K562 (cell line): Measurements from ENCODE around the gene CRYBG2. TPM values are rescaled to one million over a fixed set of nuclear protein-coding genes. Genes with fewer than 3 reads are reported as not detected.

Source experiments
- ATAC-seq: fragments of 200-7000 bp; cut with Tn5 transposase; 3 replicates; pipeline ENCODE4 v1.9.1; 2020; ENCODE audit warnings: moderate library complexity
- BruUV-seq: library from RNA; stranded (reverse); fragments of 400-500 nt; replicated peaks from 2 replicates; lab custom pipeline; 2021; lab: Mats Ljungman, UMichigan
- CTCF ChIA-PET: fragments of 300-600 bp; formaldehyde crosslinking; extraction: SDS; loops from one replicate; lab custom pipeline; 2021; ENCODE audit warnings: low intra/inter-chr PET ratio; lab: Yijun Ruan, JAX
- POLR2A ChIA-PET: fragments of 300-600, 350-650 bp; sonication (Branson Sonifier 250); formaldehyde crosslinking; extraction: SDS; loops from one replicate; lab custom pipeline; 2021; ENCODE audit warnings: antibody characterized with exemption, inconsistent platforms; lab: Yijun Ruan, JAX
- DNase-seq, 4 experiments: peaks; one replicate each; pipeline versions ENCODE4 v3.0.0 to v3.0.0-alpha.2; 2011 to 2018; ENCODE audit warnings: low spot score in 3 of 4, mixed read lengths in 3 of 4; ENCODE audit errors: extremely low read depth in 1 of 4
- FAIRE-seq: peaks from 2 replicates; lab custom pipeline; 2011; peaks lifted over from hg19 to GRCh38; lab: Jason Lieb, UNC
- H2AFZ ChIP-seq: 2 replicates; pipeline ENCODE4 v1.6.0; 2011; ENCODE audit warnings: low read depth, low read length, control low read depth, inconsistent platforms
- H3K27ac ChIP-seq: fragments of 200-600 bp; 3 replicates; pipeline ENCODE4 v1.8.0; 2011; ENCODE audit warnings: low read depth, mild to moderate bottlenecking, control low read depth, inconsistent platforms, low read length, moderate library complexity, mixed read lengths; ENCODE audit errors: extremely low read depth
- H3K27me3 ChIP-seq, 2 experiments: fragments of 300-600 bp in 1 of 2; 2 replicates in 1 of 2; 3 replicates in 1 of 2; pipeline versions ENCODE4 v1.6.0 to v1.8.0; 2011; ENCODE audit warnings: inconsistent platforms in 2 of 2, low read length in 2 of 2, mild to moderate bottlenecking in 1 of 2, mixed read lengths in 1 of 2, moderate library complexity in 1 of 2; ENCODE audit not compliant: control insufficient read depth in 2 of 2, insufficient read depth in 2 of 2
- H3K36me3 ChIP-seq: fragments of 300-600 bp; 3 replicates; pipeline ENCODE4 v1.8.0; 2011; ENCODE audit warnings: mild to moderate bottlenecking, low read length, inconsistent platforms; ENCODE audit not compliant: control insufficient read depth, insufficient read depth
- H3K4me1 ChIP-seq, 2 experiments: fragments of 200-600 bp in 1 of 2; replicated peaks in 1 of 2; 2 replicates in 1 of 2; 3 replicates in 1 of 2; pipeline versions ENCODE4 v1.5.1 to v1.8.0; 2011; ENCODE audit warnings: inconsistent platforms in 2 of 2, low read length in 2 of 2, mild to moderate bottlenecking in 1 of 2, mixed read lengths in 1 of 2, moderate library complexity in 1 of 2; ENCODE audit not compliant: control insufficient read depth in 2 of 2, insufficient read depth in 2 of 2
- H3K4me2 ChIP-seq: 2 replicates; pipeline ENCODE4 v1.6.1; 2011; ENCODE audit warnings: low read length, control low read depth, inconsistent platforms, mixed read lengths; ENCODE audit not compliant: insufficient read depth
- H3K4me3 ChIP-seq: fragments of 200-600 bp; sonication (generic), shearing (Covaris generic); 2 replicates; pipeline ENCODE4 v1.5.1; 2016; ENCODE audit warnings: control low read depth, inconsistent platforms
- H3K79me2 ChIP-seq: fragments of 200-600 bp; 3 replicates; pipeline ENCODE4 v1.8.0; 2011; ENCODE audit warnings: low read length, inconsistent platforms; ENCODE audit not compliant: control insufficient read depth, insufficient read depth
- H3K9ac ChIP-seq, 2 experiments: 2 replicates each; pipeline versions ENCODE4 v1.6.0 to v1.6.1; 2011; ENCODE audit warnings: low read depth in 2 of 2, low read length in 2 of 2, control low read depth in 1 of 2, inconsistent platforms in 1 of 2, mild to moderate bottlenecking in 1 of 2, mixed read lengths in 1 of 2; ENCODE audit not compliant: insufficient read depth in 1 of 2
- H3K9me1 ChIP-seq: one replicate; pipeline ENCODE4 v1.6.0; 2011; ENCODE audit warnings: inconsistent platforms, mild to moderate bottlenecking, low read length, moderate library complexity; ENCODE audit not compliant: control insufficient read depth, insufficient read depth
- H3K9me3 ChIP-seq: replicated peaks from 2 replicates; pipeline ENCODE4 v1.5.1; 2011; ENCODE audit warnings: low read depth, low read length, inconsistent platforms; ENCODE audit not compliant: control insufficient read depth, insufficient read depth
- H4K20me1 ChIP-seq: replicated peaks from 2 replicates; pipeline ENCODE4 v1.6.1; 2011; ENCODE audit warnings: low read length, inconsistent platforms, mixed read lengths; ENCODE audit not compliant: control insufficient read depth, insufficient read depth
- BHLHE40 ChIP-seq: IDR thresholded peaks from 2 replicates; pipeline ENCODE4 v1.6.1; 2011; ENCODE audit warnings: low read length, improper control_type of control experiment
- C11orf30 ChIP-seq: fragments of 450-650 bp; IDR thresholded peaks from 2 replicates; pipeline ENCODE4 v1.6.1; 2016; ENCODE audit warnings: low read depth, mild to moderate bottlenecking
- DDX20 ChIP-seq: fragments of 450-650 bp; IDR thresholded peaks from 2 replicates; pipeline ENCODE4 v1.6.1; 2016; ENCODE audit warnings: missing genetic modification characterization, low read depth, mild to moderate bottlenecking, missing compliant biosample characterization, moderate library complexity
- KDM2B ChIP-seq: fragments of 250-450 bp; sonication (Bioruptor Pico); IDR thresholded peaks from 2 replicates; pipeline ENCODE4 v1.8.0; 2021; ENCODE audit warnings: mild to moderate bottlenecking, moderate library complexity
- SMAD2 ChIP-seq: fragments of 150-350 bp; IDR thresholded peaks from 2 replicates; pipeline ENCODE4 v1.6.1; 2014; ENCODE audit warnings: low read depth, mild to moderate bottlenecking, low read length
- ZBTB5 ChIP-seq: fragments of 450-650 bp; IDR thresholded peaks from 2 replicates; pipeline ENCODE4 v1.6.1; 2017; ENCODE audit warnings: antibody characterized with exemption
- ZEB2 ChIP-seq: fragments of 450-650 bp; IDR thresholded peaks from 2 replicates; pipeline ENCODE4 v1.6.1; 2016
- ZNF165 ChIP-seq: fragments of 250-450 bp; sonication (Bioruptor Pico); IDR thresholded peaks from 2 replicates; pipeline ENCODE4 v1.4.0; 2020; ENCODE audit warnings: borderline replicate concordance
- ZNF717 ChIP-seq: fragments of 250-450 bp; sonication (Bioruptor Pico); IDR thresholded peaks from 2 replicates; pipeline ENCODE4 v1.5.0; 2021
- WGBS: fragments of 100-300 bp; shearing (Covaris generic); methylation state at CpG from one replicate; pipeline ENCODE4 v1.1.6; 2016; ENCODE audit warnings: low coverage, mixed read lengths; ENCODE audit not compliant: insufficient coverage; ENCODE audit errors: missing lambda C conversion rate; 5-methylcytosine and 5-hydroxymethylcytosine counted together
- in situ Hi-C: fragments of 300-500 bp; cut with MboI; formaldehyde crosslinking; loops from 4 replicates; pipeline ENCODE4 v1.15.0; 2018; ENCODE audit warnings: inconsistent platforms, mixed read lengths
- intact Hi-C: fragments of 100-400 bp; cut with micrococcal nuclease; formaldehyde crosslinking; loops from 2 replicates; pipeline ENCODE4 v1.14.2; 2022
- polyA plus RNA-seq, 8 experiments: library from polyadenylated mRNA; depleted of rRNA in 4 of 8; stranded (reverse) in 5 of 8; unstranded in 3 of 8; fragments of >200 nt; fragmentation: Nextera tagmentation in 2 of 8; fragmentation: Illumina TruSeq in 1 of 8; extraction: Ambion mirVana in 2 of 8; extraction: Trizol in 1 of 8; gene quantifications; 2 replicates each; pipeline versions ENCODE4 v1.2.1 to v1.2.3, GENCODE V29; 2011 to 2014; ENCODE audit warnings: inconsistent platforms in 1 of 8, missing spikeins in 1 of 8
- total RNA-seq, 7 experiments: library from RNA; depleted of rRNA in 6 of 7; stranded (reverse); fragments of >200 nt in 6 of 7; fragmentation: Illumina TruSeq in 2 of 7; extraction: Trizol in 2 of 7; gene quantifications; 2 replicates each; pipeline versions ENCODE4 v1.2.1 to v1.2.3, GENCODE V29; 2011 to 2021; ENCODE audit warnings: low replicate concordance in 1 of 7
- TF ChIP-seq, protein P1 (sequence below): fragments of 450-650 bp; IDR thresholded peaks from 2 replicates; pipeline ENCODE4 v1.6.1; 2016; ENCODE audit warnings: low read depth
- TF ChIP-seq, protein P2 (sequence below): fragments of 450-650 bp; formaldehyde crosslinking; IDR thresholded peaks from 2 replicates; pipeline ENCODE4 v1.4.0; 2020; ENCODE audit warnings: mild to moderate bottlenecking

Gene CRYBG2
- total and polyA plus RNA-seq, 9 of the 15 experiments (the other 6 are each of a cell fraction or from before 2014, with no cell fraction given), result 0.39 to 8.5 (median 3.7) TPM

DNA sequence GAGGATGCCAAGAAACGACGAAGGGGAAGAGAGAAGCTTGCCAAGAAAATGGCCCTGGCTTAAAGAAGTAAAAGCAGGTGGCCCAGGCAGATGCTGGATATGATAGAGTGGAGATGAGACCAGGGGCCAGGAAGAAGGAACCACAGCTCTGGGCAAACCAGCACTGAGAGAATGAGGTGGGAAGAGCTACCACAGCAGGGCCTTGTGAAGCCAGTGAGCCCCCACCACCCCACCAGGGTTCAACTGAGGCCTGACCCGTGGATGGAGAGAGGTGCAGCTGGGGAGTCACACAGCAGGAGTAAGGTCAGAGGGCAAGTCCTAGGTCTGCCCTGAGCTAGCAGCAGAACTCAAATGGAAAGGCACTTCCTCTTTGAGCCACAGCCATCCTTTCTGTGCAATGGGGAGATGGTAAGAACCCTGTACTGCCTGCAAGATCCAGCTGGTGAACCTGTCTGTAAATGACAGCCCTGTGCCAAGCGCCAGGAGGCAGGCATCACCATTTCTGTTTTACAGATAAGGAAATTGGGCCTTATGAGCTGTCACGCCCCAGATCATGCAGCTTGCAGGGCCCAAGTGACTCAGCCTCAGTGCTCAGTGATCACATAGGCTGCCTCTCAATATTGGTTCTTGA, 65.5 kb downstream of the CRYBG2 start:
- ChIA-PET CTCF (interaction anchor here (1.6 to 4.2 kb wide), 2 partner anchors 9 to 33 kb away, joined by 3 to 29 read pairs; partner anchors contain the start of gene SH3BGRL3), POLR2A (interaction anchor here (0.6 to 2.0 kb wide), 13 partner anchors 9 to 129 kb away, joined by 3 to 10 read pairs (median 4); partner anchors contain the start of genes CD52, SH3BGRL3 and UBXN11)
- H3K9ac ChIP-seq, result peak overlapping the region; percentile 32 to 85
- peaks cover 64 to 81% of the 10 kb centered on the region in 2 experiments for H3K4me1 ChIP-seq
- DNase-seq (peak; percentile 63 to 78 (median 64)), FAIRE-seq (peak; percentile 68), ATAC-seq (peak; percentile 5; the same call in 2 of the 3 replicates)
- H3K27ac ChIP-seq, result peak overlapping the region; percentile 69; the same call in 2 of the 3 replicates
- no peaks in the 10 kb centered on the region for H4K20me1 ChIP-seq
- peak overlapping the region; percentile 2 for H3K4me2 ChIP-seq
- WGBS, result 19% methylated on average over 3 of the region's 5 CpGs
- no peaks in the 10 kb centered on the region for H3K9me1 ChIP-seq
- peak overlapping the region; percentile 5; the same call in 1 of the 2 replicates for H2AFZ ChIP-seq
- in situ Hi-C loops (loop anchor here (5.0 kb wide), 1 partner anchor 34 kb away; no protein-coding TSS in a partner anchor), intact Hi-C loops (no loop called here)
- peaks cover 6% of the 10 kb centered on the region; the same call in 1 of the 3 replicates for H3K36me3 ChIP-seq
- no peak overlapping the region for H3K4me3 ChIP-seq
- no TSS peak for BruUV-seq
- H3K9me3 ChIP-seq, result no peaks in the 10 kb centered on the region
- H3K79me2 ChIP-seq, result no peaks in the 10 kb centered on the region
- H3K27me3 ChIP-seq, result no peaks in the 10 kb centered on the region
- TF ChIP-seq, protein P1, sequence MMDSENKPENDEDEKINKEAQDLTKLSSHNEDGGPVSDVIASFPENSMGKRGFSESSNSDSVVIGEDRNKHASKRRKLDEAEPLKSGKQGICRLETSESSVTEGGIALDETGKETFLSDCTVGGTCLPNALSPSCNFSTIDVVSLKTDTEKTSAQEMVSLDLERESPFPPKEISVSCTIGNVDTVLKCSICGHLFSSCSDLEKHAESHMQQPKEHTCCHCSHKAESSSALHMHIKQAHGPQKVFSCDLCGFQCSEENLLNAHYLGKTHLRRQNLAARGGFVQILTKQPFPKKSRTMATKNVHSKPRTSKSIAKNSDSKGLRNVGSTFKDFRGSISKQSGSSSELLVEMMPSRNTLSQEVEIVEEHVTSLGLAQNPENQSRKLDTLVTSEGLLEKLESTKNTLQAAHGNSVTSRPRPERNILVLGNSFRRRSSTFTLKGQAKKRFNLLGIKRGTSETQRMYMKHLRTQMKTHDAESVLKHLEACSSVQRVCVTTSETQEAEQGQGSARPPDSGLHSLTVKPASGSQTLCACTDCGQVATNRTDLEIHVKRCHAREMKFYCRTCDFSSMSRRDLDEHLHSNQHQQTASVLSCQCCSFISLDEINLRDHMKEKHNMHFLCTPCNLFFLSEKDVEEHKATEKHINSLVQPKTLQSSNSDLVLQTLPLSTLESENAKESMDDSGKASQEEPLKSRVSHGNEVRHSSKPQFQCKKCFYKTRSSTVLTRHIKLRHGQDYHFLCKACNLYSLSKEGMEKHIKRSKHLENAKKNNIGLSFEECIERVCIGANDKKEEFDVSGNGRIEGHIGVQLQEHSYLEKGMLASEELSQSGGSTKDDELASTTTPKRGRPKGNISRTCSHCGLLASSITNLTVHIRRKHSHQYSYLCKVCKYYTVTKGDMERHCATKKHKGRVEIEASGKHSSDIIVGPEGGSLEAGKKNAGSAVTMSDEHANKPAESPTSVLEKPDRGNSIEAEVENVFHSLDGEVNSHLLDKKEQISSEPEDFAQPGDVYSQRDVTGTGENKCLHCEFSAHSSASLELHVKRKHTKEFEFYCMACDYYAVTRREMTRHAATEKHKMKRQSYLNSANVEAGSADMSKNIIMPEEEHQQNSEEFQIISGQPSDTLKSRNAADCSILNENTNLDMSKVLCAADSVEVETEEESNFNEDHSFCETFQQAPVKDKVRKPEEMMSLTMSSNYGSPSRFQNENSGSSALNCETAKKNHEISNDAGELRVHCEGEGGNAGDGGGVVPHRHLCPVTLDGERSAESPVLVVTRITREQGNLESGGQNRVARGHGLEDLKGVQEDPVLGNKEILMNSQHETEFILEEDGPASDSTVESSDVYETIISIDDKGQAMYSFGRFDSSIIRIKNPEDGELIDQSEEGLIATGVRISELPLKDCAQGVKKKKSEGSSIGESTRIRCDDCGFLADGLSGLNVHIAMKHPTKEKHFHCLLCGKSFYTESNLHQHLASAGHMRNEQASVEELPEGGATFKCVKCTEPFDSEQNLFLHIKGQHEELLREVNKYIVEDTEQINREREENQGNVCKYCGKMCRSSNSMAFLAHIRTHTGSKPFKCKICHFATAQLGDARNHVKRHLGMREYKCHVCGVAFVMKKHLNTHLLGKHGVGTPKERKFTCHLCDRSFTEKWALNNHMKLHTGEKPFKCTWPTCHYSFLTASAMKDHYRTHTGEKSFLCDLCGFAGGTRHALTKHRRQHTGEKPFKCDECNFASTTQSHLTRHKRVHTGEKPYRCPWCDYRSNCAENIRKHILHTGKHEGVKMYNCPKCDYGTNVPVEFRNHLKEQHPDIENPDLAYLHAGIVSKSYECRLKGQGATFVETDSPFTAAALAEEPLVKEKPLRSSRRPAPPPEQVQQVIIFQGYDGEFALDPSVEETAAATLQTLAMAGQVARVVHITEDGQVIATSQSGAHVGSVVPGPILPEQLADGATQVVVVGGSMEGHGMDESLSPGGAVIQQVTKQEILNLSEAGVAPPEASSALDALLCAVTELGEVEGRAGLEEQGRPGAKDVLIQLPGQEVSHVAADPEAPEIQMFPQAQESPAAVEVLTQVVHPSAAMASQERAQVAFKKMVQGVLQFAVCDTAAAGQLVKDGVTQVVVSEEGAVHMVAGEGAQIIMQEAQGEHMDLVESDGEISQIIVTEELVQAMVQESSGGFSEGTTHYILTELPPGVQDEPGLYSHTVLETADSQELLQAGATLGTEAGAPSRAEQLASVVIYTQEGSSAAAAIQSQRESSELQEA, result no peak
- TF ChIP-seq ZNF717 (CRISPR knock-in tag), result no peak
- TF ChIP-seq, protein P2, sequence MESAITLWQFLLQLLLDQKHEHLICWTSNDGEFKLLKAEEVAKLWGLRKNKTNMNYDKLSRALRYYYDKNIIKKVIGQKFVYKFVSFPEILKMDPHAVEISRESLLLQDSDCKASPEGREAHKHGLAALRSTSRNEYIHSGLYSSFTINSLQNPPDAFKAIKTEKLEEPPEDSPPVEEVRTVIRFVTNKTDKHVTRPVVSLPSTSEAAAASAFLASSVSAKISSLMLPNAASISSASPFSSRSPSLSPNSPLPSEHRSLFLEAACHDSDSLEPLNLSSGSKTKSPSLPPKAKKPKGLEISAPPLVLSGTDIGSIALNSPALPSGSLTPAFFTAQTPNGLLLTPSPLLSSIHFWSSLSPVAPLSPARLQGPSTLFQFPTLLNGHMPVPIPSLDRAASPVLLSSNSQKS, result no peak
- TF ChIP-seq C11orf30, result no peak
- TF ChIP-seq KDM2B (CRISPR knock-in tag), result no peak
- no peak for TF ChIP-seq ZNF165 (CRISPR knock-in tag)
- TF ChIP-seq BHLHE40, result peak; percentile 4; the same call in 1 of the 2 replicates
- TF ChIP-seq ZBTB5, result no peak
- TF ChIP-seq DDX20 (tag), result no peak
- no peak for TF ChIP-seq SMAD2
- TF ChIP-seq ZEB2, result no peak
